ENCODE results near the gene RC3H1. TPM values are rescaled to one million over a fixed set of nuclear protein-coding genes. Genes with fewer than 3 reads are reported as not detected.

RC3H1 gene
- total and polyA plus RNA-seq, 4 donors: 2.0 to 20.7 (median 9.7) TPM

GRCh38 chr1:173988068-173988467, 34.1 kb downstream of the RC3H1 start:
- Histone ChIP-seq H3K4me3 (ENCODE audit: low read depth in 1 of 3, low read length in 3 of 3) (no peak overlapping the region), H3K36me3 (ENCODE audit: control insufficient read depth in 4 of 4, insufficient read depth in 3 of 4, low read depth in 1 of 4, low read length in 3 of 4) (peaks cover 5 to 32% (median 18%) of the 10 kb centered on the region in 4 donors), H3K9ac (ENCODE audit: low read depth in 1 of 2, low read length in 2 of 2) (no peak overlapping the region), H3K9me3 (ENCODE audit: control insufficient read depth in 4 of 4, low read length in 3 of 4) (no peaks in the 10 kb centered on the region), H3K27me3 (ENCODE audit: control insufficient read depth in 4 of 4, insufficient read depth in 4 of 4, low read length in 3 of 4) (no peaks in the 10 kb centered on the region), H3K27ac (ENCODE audit: low read depth in 1 of 2, low read length in 2 of 2) (no peak overlapping the region), H3K4me1 (ENCODE audit: control insufficient read depth in 4 of 4, insufficient read depth in 4 of 4, low read length in 3 of 4) (no peaks in the 10 kb centered on the region)
- TF ChIP-seq CTCF (IDR thresholded peaks at IDR 0.05; ENCODE audit: low read depth, low read length, missing input control): no peak
- DNase-seq (ENCODE audit: low spot score): no peak

GRCh38 chr1:173986951-173987350, 35.2 kb downstream of the RC3H1 start:
- Histone ChIP-seq H3K27me3 (ENCODE audit: control insufficient read depth in 4 of 4, insufficient read depth in 4 of 4, low read length in 3 of 4) (no peaks in the 10 kb centered on the region), H3K4me3 (ENCODE audit: low read depth in 1 of 3, low read length in 3 of 3) (no peak overlapping the region), H3K9ac (ENCODE audit: low read depth in 1 of 2, low read length in 2 of 2) (no peak overlapping the region), H3K9me3 (ENCODE audit: control insufficient read depth in 4 of 4, low read length in 3 of 4) (no peaks in the 10 kb centered on the region), H3K36me3 (ENCODE audit: control insufficient read depth in 4 of 4, insufficient read depth in 3 of 4, low read depth in 1 of 4, low read length in 3 of 4) (peaks cover 4 to 33% (median 21%) of the 10 kb centered on the region in 4 donors), H3K4me1 (ENCODE audit: control insufficient read depth in 4 of 4, insufficient read depth in 4 of 4, low read length in 3 of 4) (no peaks in the 10 kb centered on the region), H3K27ac (ENCODE audit: low read depth in 1 of 2, low read length in 2 of 2) (no peak overlapping the region)
- DNase-seq (ENCODE audit: low spot score): no peak
- TF ChIP-seq RAD21 (IDR thresholded peaks at IDR 0.05): no peak
- TF ChIP-seq, protein P1, sequence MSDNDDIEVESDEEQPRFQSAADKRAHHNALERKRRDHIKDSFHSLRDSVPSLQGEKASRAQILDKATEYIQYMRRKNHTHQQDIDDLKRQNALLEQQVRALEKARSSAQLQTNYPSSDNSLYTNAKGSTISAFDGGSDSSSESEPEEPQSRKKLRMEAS (IDR thresholded peaks at IDR 0.05): no peak
- TF ChIP-seq SP1 (IDR thresholded peaks at IDR 0.05): no peak
- TF ChIP-seq GABPA (IDR thresholded peaks at IDR 0.05 in 1 of 2, conservative IDR thresholded peaks at IDR 0.05 in 1 of 2): no peak
- no peak for TF ChIP-seq FOXA2 (IDR thresholded peaks at IDR 0.05)
- TF ChIP-seq CTCF (IDR thresholded peaks at IDR 0.05; ENCODE audit: low read depth, low read length, missing input control): no peak
- TF ChIP-seq HNF4G (IDR thresholded peaks at IDR 0.05): no peak
- no peak for TF ChIP-seq REST (IDR thresholded peaks at IDR 0.05)
- TF ChIP-seq ZBTB33 (IDR thresholded peaks at IDR 0.05): no peak
- no peak for TF ChIP-seq FOXA1 (IDR thresholded peaks at IDR 0.05)
- TF ChIP-seq ATF3 (IDR thresholded peaks at IDR 0.05): no peak
- no peak for TF ChIP-seq RXRA (IDR thresholded peaks at IDR 0.05)
- no peak for TF ChIP-seq YY1 (IDR thresholded peaks at IDR 0.05)
- no peak for TF ChIP-seq NR2F2 (IDR thresholded peaks at IDR 0.05)
- no peak for TF ChIP-seq JUND (IDR thresholded peaks at IDR 0.05)
- no peak for TF ChIP-seq HNF4A (conservative IDR thresholded peaks at IDR 0.05)
- TF ChIP-seq EGR1 (IDR thresholded peaks at IDR 0.05; ENCODE audit: low read depth in 2 of 2): no peak
- TF ChIP-seq TAF1 (conservative IDR thresholded peaks at IDR 0.05): no peak
- 96% methylated on average over 3 of the region's 3 CpGs for WGBS

All from liver (tissue), 9 donors.